H9 (cell line): ENCODE results near the gene TEKT3. TPM values are rescaled to one million over a fixed set of nuclear protein-coding genes. Genes with fewer than 3 reads are reported as not detected.
A peak's percentile ranks its signal among the peaks of the same experiment; 100 is the strongest.

ENCODE experiments used
- DNase-seq: peaks from one replicate; pipeline ENCODE4 v3.0.0-alpha.2; 2017
- H2AFZ ChIP-seq: one replicate; pipeline ENCODE4 v1.6.1; 2013; ENCODE audit warnings: mild to moderate bottlenecking, low read length, control low read depth, moderate library complexity
- H2AK5ac ChIP-seq: 2 replicates; pipeline ENCODE4 v1.6.1; 2013; ENCODE audit warnings: low read length, control low read depth, mixed read lengths; ENCODE audit not compliant: insufficient read length
- H2BK120ac ChIP-seq: one replicate; pipeline ENCODE4 v1.6.1; 2013; ENCODE audit warnings: low read depth, mild to moderate bottlenecking, low read length, control low read depth, inconsistent platforms; ENCODE audit not compliant: poor library complexity, severe bottlenecking
- H2BK12ac ChIP-seq: 2 replicates; pipeline ENCODE4 v1.6.1; 2013; ENCODE audit warnings: low read length, control low read depth, mixed read lengths, low read depth; ENCODE audit not compliant: insufficient read length
- H2BK15ac ChIP-seq: 2 replicates; pipeline ENCODE4 v1.6.1; 2013; ENCODE audit warnings: low read depth, low read length, control low read depth
- H2BK20ac ChIP-seq: one replicate; pipeline ENCODE4 v1.6.1; 2013; ENCODE audit warnings: low read depth, mild to moderate bottlenecking, low read length, control low read depth, inconsistent platforms; ENCODE audit not compliant: poor library complexity, severe bottlenecking
- H2BK5ac ChIP-seq: 2 replicates; pipeline ENCODE4 v1.6.1; 2013; ENCODE audit warnings: low read length, control low read depth, mixed read lengths; ENCODE audit not compliant: insufficient read length
- H3K14ac ChIP-seq: 2 replicates; pipeline ENCODE4 v1.6.1; 2013; ENCODE audit warnings: low read length, control low read depth; ENCODE audit not compliant: insufficient read depth
- H3K18ac ChIP-seq: 2 replicates; pipeline ENCODE4 v1.6.1; 2013; ENCODE audit warnings: low read depth, mild to moderate bottlenecking, mixed read lengths, low read length, control low read depth; ENCODE audit not compliant: insufficient read length
- H3K23ac ChIP-seq: 2 replicates; pipeline ENCODE4 v1.6.1; 2013; ENCODE audit warnings: low read length, control low read depth, mixed read lengths, low read depth; ENCODE audit not compliant: insufficient read length
- H3K23me2 ChIP-seq: 2 replicates; pipeline ENCODE4 v1.6.1; 2013; ENCODE audit warnings: low read depth, mild to moderate bottlenecking, mixed read lengths, low read length, control low read depth; ENCODE audit not compliant: insufficient read length, poor library complexity, severe bottlenecking
- H3K27ac ChIP-seq: 2 replicates; pipeline ENCODE4 v1.5.1; 2013; ENCODE audit warnings: low read length, control low read depth, mixed read lengths, low read depth; ENCODE audit not compliant: insufficient read length
- H3K27me3 ChIP-seq: 2 replicates; pipeline ENCODE4 v1.6.1; 2013; ENCODE audit warnings: low read length, control low read depth, inconsistent platforms; ENCODE audit not compliant: insufficient read depth
- H3K4ac ChIP-seq: 2 replicates; pipeline ENCODE4 v1.6.1; 2013; ENCODE audit warnings: low read depth, mild to moderate bottlenecking, control low read depth, inconsistent platforms, low read length, moderate library complexity
- H3K4me1 ChIP-seq: 2 replicates; pipeline ENCODE4 v1.6.1; 2013; ENCODE audit warnings: low read length, control low read depth, inconsistent platforms; ENCODE audit not compliant: insufficient read depth
- H3K4me2 ChIP-seq: 2 replicates; pipeline ENCODE4 v1.6.1; 2013; ENCODE audit warnings: low read length, control low read depth, mixed read lengths; ENCODE audit not compliant: insufficient read length, insufficient read depth
- H3K56ac ChIP-seq: 2 replicates; pipeline ENCODE4 v1.6.1; 2013; ENCODE audit warnings: low read depth, mild to moderate bottlenecking, mixed read lengths, low read length, control low read depth; ENCODE audit not compliant: insufficient read length
- H3K79me1 ChIP-seq: 2 replicates; pipeline ENCODE4 v1.6.1; 2013; ENCODE audit warnings: low read depth, mild to moderate bottlenecking, moderate library complexity, low read length, control low read depth, inconsistent platforms; ENCODE audit not compliant: insufficient read depth, poor library complexity, severe bottlenecking
- H3K79me2 ChIP-seq: 2 replicates; pipeline ENCODE4 v1.6.1; 2013; ENCODE audit warnings: low read length, control low read depth, inconsistent platforms; ENCODE audit not compliant: insufficient read depth
- H3K9ac ChIP-seq: 2 replicates; pipeline ENCODE4 v1.6.1; 2013; ENCODE audit warnings: low read length, control low read depth, mixed read lengths; ENCODE audit not compliant: insufficient read length; ENCODE audit errors: extremely low read depth
- H3K9me3 ChIP-seq: one replicate; pipeline ENCODE4 v1.6.1; 2013; ENCODE audit warnings: low read depth, low read length, inconsistent platforms; ENCODE audit not compliant: control insufficient read depth
- H3T11ph ChIP-seq: one replicate; pipeline ENCODE4 v1.6.1; 2013; ENCODE audit warnings: mild to moderate bottlenecking, low read length, control low read depth, inconsistent platforms
- H4K20me1 ChIP-seq: one replicate; pipeline ENCODE4 v1.6.1; 2013; ENCODE audit not compliant: control insufficient read depth, insufficient read length, insufficient read depth
- H4K5ac ChIP-seq: 2 replicates; pipeline ENCODE4 v1.6.1; 2013; ENCODE audit warnings: low read depth, mild to moderate bottlenecking, mixed read lengths, low read length, control low read depth; ENCODE audit not compliant: insufficient read length
- H4K8ac ChIP-seq: replicated peaks from 2 replicates; pipeline ENCODE4 v1.6.1; 2013; ENCODE audit warnings: low read length, control low read depth, mixed read lengths, low read depth; ENCODE audit not compliant: insufficient read length
- H4K91ac ChIP-seq: 2 replicates; pipeline ENCODE4 v1.6.1; 2013; ENCODE audit warnings: low read depth, mild to moderate bottlenecking, moderate library complexity, mixed read lengths, low read length, control low read depth; ENCODE audit not compliant: insufficient read length
- H3K27ac Mint-ChIP-seq, 3 experiments: 2 replicates in 2 of 3; 3 replicates in 1 of 3; pipeline ENCODE4 v1.8.0; 2020 to 2021; ENCODE audit warnings: mixed read lengths in 3 of 3, mild to moderate bottlenecking in 1 of 3, moderate library complexity in 1 of 3
- H3K27me3 Mint-ChIP-seq: 2 replicates; pipeline ENCODE4 v1.8.0; 2021; ENCODE audit warnings: low read depth, mild to moderate bottlenecking, moderate library complexity, mixed read lengths
- H3K36me3 Mint-ChIP-seq, 3 experiments: 2 replicates in 2 of 3; 3 replicates in 1 of 3; pipeline ENCODE4 v1.8.0; 2020 to 2021; ENCODE audit warnings: low read depth in 3 of 3, mixed read lengths in 3 of 3; ENCODE audit not compliant: insufficient read depth in 1 of 3
- H3K4me1 Mint-ChIP-seq, 2 experiments: 2 replicates each; pipeline ENCODE4 v1.8.0; 2020; ENCODE audit warnings: mixed read lengths in 2 of 2
- H3K4me3 Mint-ChIP-seq, 2 experiments: 2 replicates in 1 of 2; 3 replicates in 1 of 2; pipeline ENCODE4 v1.8.0; 2020 to 2021; ENCODE audit warnings: mild to moderate bottlenecking in 2 of 2, mixed read lengths in 2 of 2, moderate library complexity in 1 of 2
- H3K9me3 Mint-ChIP-seq, 2 experiments: 2 replicates in 1 of 2; 3 replicates in 1 of 2; pipeline ENCODE4 v1.8.0; 2020; ENCODE audit warnings: mild to moderate bottlenecking in 2 of 2, mixed read lengths in 2 of 2, moderate library complexity in 1 of 2
- CTCF ChIP-seq: fragments of 200-600 bp; sonication (generic); conservative IDR thresholded peaks from 3 replicates; pipeline ENCODE4 v1.8.0; 2021; ENCODE audit warnings: antibody characterized with exemption, mild to moderate bottlenecking
- WGBS: extraction: QIAGEN DNeasy Blood & Tissue Kit; methylation state at CpG from one replicate; pipeline ENCODE4 v1.1.7; 2013; ENCODE audit warnings: missing lambda C conversion rate, low lambda C conversion rate, mixed read lengths; ENCODE audit not compliant: insufficient read length; ENCODE audit errors: extremely low coverage; 5-methylcytosine and 5-hydroxymethylcytosine counted together
- total RNA-seq: library from RNA; stranded (reverse); gene quantifications from 2 replicates; pipeline ENCODE4 v1.2.1, GENCODE V29; 2021

Gene TEKT3
- total RNA-seq, 1 experiment from 2014 or later = 0.42 TPM

DNA sequence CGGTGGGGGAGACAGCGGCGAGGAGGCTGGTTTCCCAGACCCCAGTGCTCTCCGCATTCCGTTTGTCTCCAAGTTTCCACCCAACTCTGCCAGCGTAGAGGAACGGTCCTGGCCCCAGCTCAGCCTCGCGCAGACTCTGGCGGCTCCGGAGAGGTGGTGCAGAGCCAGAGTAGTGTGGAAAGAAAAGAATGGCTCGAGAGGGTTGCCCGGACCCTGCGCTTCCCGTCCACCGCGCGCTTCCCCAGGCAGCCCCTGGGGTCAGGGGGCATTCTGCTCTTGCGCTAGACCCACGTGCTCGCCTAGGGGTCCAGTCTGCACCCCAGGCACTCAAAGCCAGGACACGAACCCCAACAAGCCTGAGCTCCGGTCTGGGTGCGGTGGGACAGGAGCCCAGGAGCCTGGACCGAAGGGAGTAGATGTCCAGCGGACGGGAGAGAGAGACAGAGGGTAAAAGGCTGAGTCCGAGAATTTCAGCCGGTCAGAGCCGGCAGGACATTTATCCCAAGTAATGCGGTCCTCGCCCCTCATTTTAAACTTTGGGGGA lies 80.1 kb downstream of the TEKT3 start:
- Histone ChIP-seq H4K91ac (no peak overlapping the region), H3K4ac (no peak overlapping the region), H3K79me1 (no peaks in the 10 kb centered on the region), H3K18ac (no peak overlapping the region), H3K14ac (no peak overlapping the region), H3K23ac (no peak overlapping the region), H3T11ph (no peak overlapping the region), H3K9me3 (no peaks in the 10 kb centered on the region), H4K5ac (no peak overlapping the region), H3K27me3 (peaks cover 50% of the 10 kb centered on the region), H2BK12ac (no peak overlapping the region), H2AK5ac (no peak overlapping the region), H4K20me1 (no peaks in the 10 kb centered on the region), H2BK120ac (no peak overlapping the region), H2BK5ac (no peak overlapping the region), H3K56ac (no peak overlapping the region), H3K27ac (no peak overlapping the region), H3K23me2 (peaks cover 25% of the 10 kb centered on the region), H2BK20ac (no peak overlapping the region), H2BK15ac (no peak overlapping the region), H3K9ac (no peak overlapping the region), H2AFZ (no peak overlapping the region), H3K4me2 (peak overlapping the region; percentile 71), H3K4me1 (no peaks in the 10 kb centered on the region), H4K8ac (no peak overlapping the region), H3K79me2 (no peaks in the 10 kb centered on the region)
- WGBS = no CpG with 5 or more reads among the region's 32 CpGs
- DNase-seq = peak; percentile 75
- Mint-ChIP-seq H3K4me3 (peak overlapping the region; percentile 82 to 90), H3K9me3 (no peaks in the 10 kb centered on the region; a peak in 1 of 5 replicates), H3K4me1 (peaks cover 22 to 27% of the 10 kb centered on the region in 2 experiments), H3K36me3 (no peaks in the 10 kb centered on the region; a peak in 1 of 7 replicates), H3K27me3 (peaks cover 99% of the 10 kb centered on the region), H3K27ac (no peak overlapping the region)
- no peak for TF ChIP-seq CTCF
